Measurements from ENCODE around the gene PLCB1.
A peak's percentile ranks its signal among the peaks of the same experiment; 100 is the strongest.
"Not testable (repeated sequence)": the region's sequence is repeated elsewhere in the genome, so short reads cannot be mapped to it uniquely, and the experiment has no call there.

Gene PLCB1

GRCh38 chr20:8376940-8377339 is 244.9 kb downstream of the PLCB1 start:
- no peak for DNase-seq

GRCh38 chr20:8379125-8379524 is 247.1 kb downstream of the PLCB1 start:
- not testable (repeated sequence) for DNase-seq

GRCh38 chr20:8385247-8385646 is 253.2 kb downstream of the PLCB1 start:
- no peak for DNase-seq

- DNase-seq, result no peak
Measured at GRCh38 chr20:8386991-8387390, 254.9 kb downstream of the PLCB1 start.

- DNase-seq, result no peak
Measured at GRCh38 chr20:8388141-8388540, 256.1 kb downstream of the PLCB1 start.

GRCh38 chr20:8388707-8389106 is 256.6 kb downstream of the PLCB1 start:
- no peak for DNase-seq

- DNase-seq, result no peak
Measured at GRCh38 chr20:8389381-8390036, 257.4 kb downstream of the PLCB1 start.

- no peak for DNase-seq
Measured at GRCh38 chr20:8390037-8390433, 258.0 kb downstream of the PLCB1 start.

- no peak for DNase-seq
Measured at GRCh38 chr20:8390500-8390899, 258.4 kb downstream of the PLCB1 start.

- no peak for DNase-seq
Measured at GRCh38 chr20:8393381-8393780, 261.3 kb downstream of the PLCB1 start.

- peak in 1 of 2 donors; percentile 55 for DNase-seq
Measured at GRCh38 chr20:8394308-8394945, 262.4 kb downstream of the PLCB1 start.

- no peak for DNase-seq
Measured at GRCh38 chr20:8395956-8396355, 263.9 kb downstream of the PLCB1 start.

- no peak for DNase-seq
Measured at GRCh38 chr20:8398263-8399051, 266.4 kb downstream of the PLCB1 start.

GRCh38 chr20:8399947-8400346 is 267.9 kb downstream of the PLCB1 start:
- peak in 1 of 2 donors; percentile 79 for DNase-seq

- DNase-seq, result no peak
Measured at GRCh38 chr20:8400486-8400885, 268.4 kb downstream of the PLCB1 start.

- DNase-seq, result no peak
Measured at GRCh38 chr20:8401556-8401955, 269.5 kb downstream of the PLCB1 start.

- DNase-seq, result no peak
Measured at GRCh38 chr20:8402798-8403197, 270.7 kb downstream of the PLCB1 start.

GRCh38 chr20:8404912-8405635 is 273.0 kb downstream of the PLCB1 start:
- DNase-seq, result no peak

GRCh38 chr20:8406391-8406790 is 274.3 kb downstream of the PLCB1 start:
- no peak for DNase-seq

- DNase-seq, result no peak
Measured at GRCh38 chr20:8408587-8409307, 276.7 kb downstream of the PLCB1 start.

GRCh38 chr20:8413691-8414090 is 281.6 kb downstream of the PLCB1 start:
- DNase-seq, result no peak

GRCh38 chr20:8414586-8415274 is 282.7 kb downstream of the PLCB1 start:
- DNase-seq, result no peak
